Stomach (tissue), 9 donors: ENCODE results near the gene TACC3. TPM values are rescaled to one million over a fixed set of nuclear protein-coding genes. Genes with fewer than 3 reads are reported as not detected.

Source experiments
- DNase-seq, 2 donors: peaks; one replicate each; pipeline versions ENCODE4 v3.0.0 to v3.0.0-alpha.2; 2013 to 2019
- H3K27ac ChIP-seq, 5 donors: fragments of 200-600 bp in 4 of 5; sonication (generic) in 4 of 5; one replicate each; pipeline ENCODE4 v1.5.1; 2013 to 2019; ENCODE audit warnings: mild to moderate bottlenecking in 1 of 5, moderate library complexity in 1 of 5
- H3K27me3 ChIP-seq, 3 donors: fragments of 200-600 bp; sonication (generic); one replicate each; pipeline ENCODE4 v1.5.1; 2017 to 2019; ENCODE audit warnings: mixed run types in 1 of 3
- H3K36me3 ChIP-seq, 4 donors: fragments of 200-600 bp; sonication (generic); 1 replicate in 3 of 4; 2 replicates in 1 of 4; pipeline ENCODE4 v1.5.1; 2016 to 2019
- H3K4me1 ChIP-seq, 4 donors: fragments of 200-600 bp; sonication (generic); one replicate each; pipeline ENCODE4 v1.5.1; 2016 to 2019
- H3K4me3 ChIP-seq, 4 donors: fragments of 200-600 bp; sonication (generic) in 3 of 4; one replicate each; pipeline ENCODE4 v1.5.1; 2016 to 2019; ENCODE audit warnings: mild to moderate bottlenecking in 1 of 4
- H3K9me3 ChIP-seq, 4 donors: fragments of 200-600 bp; sonication (generic); one replicate each; pipeline ENCODE4 v1.5.1; 2016 to 2019
- EP300 ChIP-seq: sonication (generic); formaldehyde crosslinking; IDR thresholded peaks from one replicate; pipeline ENCODE4 v1.6.1; 2017; ENCODE audit warnings: antibody characterized with exemption
- POLR2A ChIP-seq, 4 donors: fragments of 450-650 bp; IDR thresholded peaks; one replicate each; pipeline ENCODE4 v1.6.1; 2016; ENCODE audit warnings: antibody characterized with exemption in 4 of 4, control low read depth in 2 of 4, mild to moderate bottlenecking in 1 of 4, moderate library complexity in 1 of 4
- POLR2AphosphoS5 ChIP-seq, 3 donors: sonication (generic); formaldehyde crosslinking; IDR thresholded peaks; one replicate each; pipeline ENCODE4 v1.6.1; 2016; ENCODE audit warnings: antibody characterized with exemption in 3 of 3
- WGBS, 5 donors: extraction: QIAGEN DNeasy Blood & Tissue Kit in 3 of 5; methylation state at CpG; one replicate each; pipeline versions ENCODE4 v1.1.5 to v1.1.7; 2013 to 2018; 5-methylcytosine and 5-hydroxymethylcytosine counted together
- intact Hi-C: fragments of 100-400 bp; cut with DNase I; formaldehyde crosslinking; loops from one replicate; pipeline ENCODE4 v1.15.1; 2023; ENCODE audit warnings: low total_unique reads
- polyA plus RNA-seq, 3 donors: library from polyadenylated mRNA; stranded (reverse); fragments of 200-250 nt; gene quantifications; one replicate each; pipeline ENCODE4 v1.2.3, GENCODE V29; 2013
- total RNA-seq, 5 donors: library from RNA; depleted of rRNA; stranded (reverse); fragments of >200 nt; gene quantifications; one replicate each; pipeline versions ENCODE4 v1.1.0 to v1.2.3, GENCODE V29; 2014 to 2016
- TF ChIP-seq, protein P1 (sequence below), 7 experiments: fragments of 450-650 bp in 4 of 7; fragments of 200-600 bp in 3 of 7; sonication (generic) in 3 of 7; IDR thresholded peaks; one replicate each; pipeline ENCODE4 v1.5.1; 2016 to 2019; ENCODE audit warnings: antibody characterized with exemption in 7 of 7, control low read depth in 2 of 7, mild to moderate bottlenecking in 1 of 7
- donor health status: healthy with polysubstance abuse.
- donor health status: Bipolar disorder and iron deficiency.
- donor health status: healthy.

TACC3 gene
- total and polyA plus RNA-seq, 8 donors, result 7.2 to 74.1 (median 24.8) TPM

- peaks cover 23 to 51% (median 39%) of the 10 kb centered on the region in 4 donors for H3K4me1 ChIP-seq
- intact Hi-C loops, result no loop called here
- H3K9me3 ChIP-seq, result no peaks in the 10 kb centered on the region
- H3K36me3 ChIP-seq, result peaks cover 9 to 74% (median 50%) of the 10 kb centered on the region in 4 donors
- no peak for TF ChIP-seq EP300
- no peak for TF ChIP-seq POLR2AphosphoS5 (IDR thresholded peaks at IDR 0.05)
- TF ChIP-seq, protein P1, sequence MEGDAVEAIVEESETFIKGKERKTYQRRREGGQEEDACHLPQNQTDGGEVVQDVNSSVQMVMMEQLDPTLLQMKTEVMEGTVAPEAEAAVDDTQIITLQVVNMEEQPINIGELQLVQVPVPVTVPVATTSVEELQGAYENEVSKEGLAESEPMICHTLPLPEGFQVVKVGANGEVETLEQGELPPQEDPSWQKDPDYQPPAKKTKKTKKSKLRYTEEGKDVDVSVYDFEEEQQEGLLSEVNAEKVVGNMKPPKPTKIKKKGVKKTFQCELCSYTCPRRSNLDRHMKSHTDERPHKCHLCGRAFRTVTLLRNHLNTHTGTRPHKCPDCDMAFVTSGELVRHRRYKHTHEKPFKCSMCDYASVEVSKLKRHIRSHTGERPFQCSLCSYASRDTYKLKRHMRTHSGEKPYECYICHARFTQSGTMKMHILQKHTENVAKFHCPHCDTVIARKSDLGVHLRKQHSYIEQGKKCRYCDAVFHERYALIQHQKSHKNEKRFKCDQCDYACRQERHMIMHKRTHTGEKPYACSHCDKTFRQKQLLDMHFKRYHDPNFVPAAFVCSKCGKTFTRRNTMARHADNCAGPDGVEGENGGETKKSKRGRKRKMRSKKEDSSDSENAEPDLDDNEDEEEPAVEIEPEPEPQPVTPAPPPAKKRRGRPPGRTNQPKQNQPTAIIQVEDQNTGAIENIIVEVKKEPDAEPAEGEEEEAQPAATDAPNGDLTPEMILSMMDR (IDR thresholded peaks at IDR 0.05), result no peak
- TF ChIP-seq POLR2A (IDR thresholded peaks at IDR 0.05), result no peak
- no peaks in the 10 kb centered on the region for H3K27me3 ChIP-seq
- no peak overlapping the region for H3K4me3 ChIP-seq
- H3K27ac ChIP-seq, result no peak overlapping the region
- WGBS, 5 donors, result 86 to 96% (median 90%) methylated on average over 8 to 10 of the region's 10 CpGs
- DNase-seq, result no peak
Measured at GRCh38 chr4:1731180-1731579, 9.9 kb downstream of the TACC3 start.

DNA sequence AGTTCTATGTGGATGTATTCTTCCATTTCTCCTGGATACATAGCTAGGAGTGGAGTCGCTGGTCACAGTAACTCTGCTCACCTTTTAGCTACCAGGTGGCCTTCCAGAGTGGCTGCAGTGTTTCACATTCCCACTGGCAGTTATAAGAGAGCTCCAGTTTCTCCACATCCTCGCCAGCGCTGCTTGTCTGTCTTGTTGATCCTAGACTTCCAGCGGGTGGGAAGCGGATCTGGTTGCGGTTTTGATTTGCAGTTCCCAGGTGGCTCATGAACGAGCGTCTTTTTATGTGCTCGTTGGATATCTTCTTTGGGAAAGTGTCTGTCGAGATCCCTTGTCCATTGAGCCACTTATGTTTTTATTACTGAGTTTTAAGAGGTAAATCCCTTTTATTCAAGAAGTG, 11.6 kb downstream of the TACC3 start:
- WGBS, 5 donors, result 94 to 98% (median 97%) methylated on average over 10 of the region's 10 CpGs
- DNase-seq, result no peak
- no peaks in the 10 kb centered on the region for H3K27me3 ChIP-seq
- H3K36me3 ChIP-seq, result peaks cover 18 to 87% (median 63%) of the 10 kb centered on the region in 4 donors
- H3K27ac ChIP-seq, result no peak overlapping the region
- no peak overlapping the region for H3K4me3 ChIP-seq
- intact Hi-C loops, result no loop called here
- H3K9me3 ChIP-seq, result peaks cover under 1 to 13% (median 5%) of the 10 kb centered on the region in 4 donors
- TF ChIP-seq POLR2A (IDR thresholded peaks at IDR 0.05) (no peak), EP300 (no peak), POLR2AphosphoS5 (IDR thresholded peaks at IDR 0.05) (no peak)
- TF ChIP-seq, protein P1 (IDR thresholded peaks at IDR 0.05), result no peak
- H3K4me1 ChIP-seq, result peaks cover 8 to 34% (median 24%) of the 10 kb centered on the region in 4 donors

GRCh38 chr4:1735215-1735614, 13.9 kb downstream of the TACC3 start:
- H3K4me3 ChIP-seq, result no peak overlapping the region
- no peak for DNase-seq
- H3K36me3 ChIP-seq, result peaks cover 26 to 94% (median 72%) of the 10 kb centered on the region in 4 donors
- WGBS, 5 donors, result 80 to 94% (median 93%) methylated on average over 16 to 20 of the region's 20 CpGs
- intact Hi-C loops, result no loop called here
- no peaks in the 10 kb centered on the region for H3K27me3 ChIP-seq
- peaks cover 6 to 20% (median 15%) of the 10 kb centered on the region in 4 donors for H3K9me3 ChIP-seq
- H3K27ac ChIP-seq, result no peak overlapping the region
- peaks cover 0 to 11% (median 2%) of the 10 kb centered on the region in 4 donors for H3K4me1 ChIP-seq
- TF ChIP-seq EP300 (no peak), POLR2A (IDR thresholded peaks at IDR 0.05) (no peak), POLR2AphosphoS5 (IDR thresholded peaks at IDR 0.05) (no peak)
- TF ChIP-seq, protein P1 (IDR thresholded peaks at IDR 0.05), result no peak

DNA sequence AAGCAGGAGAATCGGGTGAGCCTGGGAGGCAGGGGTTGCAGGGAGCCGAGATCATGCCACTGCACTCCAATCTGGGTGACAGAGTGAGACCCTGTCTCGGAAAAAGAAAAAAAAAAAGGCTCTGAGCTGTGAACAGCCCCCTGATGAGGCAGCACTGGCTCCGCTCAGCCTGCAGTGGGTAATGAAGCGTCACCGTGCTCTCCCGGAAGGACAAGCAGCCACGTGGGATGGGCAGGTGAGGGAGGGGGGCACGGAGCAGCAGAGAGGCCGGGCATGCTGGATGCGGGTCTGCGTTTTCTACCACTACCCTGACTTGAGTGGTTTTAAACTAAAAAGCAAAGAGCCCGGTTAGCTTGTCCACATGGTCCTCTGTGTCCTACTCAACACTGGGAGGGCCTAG, 15.5 kb downstream of the TACC3 start:
- Histone ChIP-seq H3K36me3 (peaks cover 24 to 94% (median 77%) of the 10 kb centered on the region in 4 donors), H3K9me3 (peaks cover 6 to 20% (median 15%) of the 10 kb centered on the region in 4 donors), H3K4me1 (no peaks in the 10 kb centered on the region), H3K4me3 (no peak overlapping the region), H3K27ac (no peak overlapping the region), H3K27me3 (no peaks in the 10 kb centered on the region)
- no peak for TF ChIP-seq POLR2A (IDR thresholded peaks at IDR 0.05)
- intact Hi-C loops, result no loop called here
- DNase-seq, result no peak
- 93 to 97% (median 96%) methylated on average over 13 of the region's 13 CpGs for WGBS, 5 donors

DNA sequence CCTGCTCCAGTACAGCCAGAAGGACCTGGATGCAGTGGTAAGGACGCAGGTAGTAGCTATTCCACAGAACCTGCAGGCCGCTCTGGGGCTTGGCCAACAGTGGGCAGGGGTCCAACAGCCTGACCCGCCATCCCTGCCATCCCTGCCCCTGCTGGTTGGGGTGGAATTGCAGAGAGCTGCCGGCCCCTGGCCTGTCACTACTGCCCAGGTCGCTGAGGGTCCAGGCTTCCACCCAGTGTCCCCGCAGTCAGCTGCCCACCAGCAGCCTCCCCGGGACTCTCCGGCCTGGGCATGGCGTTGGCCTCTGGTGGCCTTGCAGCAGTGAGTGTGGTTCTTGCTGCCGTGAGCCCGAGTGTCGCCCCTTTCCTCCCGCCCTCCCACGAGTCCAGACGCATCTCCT, 16.3 kb downstream of the TACC3 start:
- 96 to 99% (median 98%) methylated on average over 10 to 15 of the region's 15 CpGs for WGBS, 5 donors
- no peaks in the 10 kb centered on the region for H3K4me1 ChIP-seq
- peaks cover 24 to 93% (median 75%) of the 10 kb centered on the region in 4 donors for H3K36me3 ChIP-seq
- intact Hi-C loops, result no loop called here
- TF ChIP-seq, protein P1 (IDR thresholded peaks at IDR 0.05), result no peak
- TF ChIP-seq POLR2AphosphoS5 (IDR thresholded peaks at IDR 0.05) (no peak), EP300 (no peak), POLR2A (IDR thresholded peaks at IDR 0.05) (no peak)
- peaks cover 6 to 20% (median 15%) of the 10 kb centered on the region in 4 donors for H3K9me3 ChIP-seq
- no peak overlapping the region for H3K4me3 ChIP-seq
- H3K27me3 ChIP-seq, result no peaks in the 10 kb centered on the region
- no peak for DNase-seq
- no peak overlapping the region for H3K27ac ChIP-seq
